ENCODE data around the gene EPB41L3. TPM values are rescaled to one million over a fixed set of nuclear protein-coding genes. Genes with fewer than 3 reads are reported as not detected.

The EPB41L3 gene
- total RNA-seq, 3 donors from 2014 or later: 35.4 to 178 (median 90.5) TPM

GRCh38 chr18:5518899-5519371 is 24.9 kb downstream of the EPB41L3 start:
- intact Hi-C loops (cut with DNase I; ENCODE audit: low total_unique reads): no loop called here
- Histone ChIP-seq H3K36me3 (no peaks in the 10 kb centered on the region), H3K4me1 (no peaks in the 10 kb centered on the region), H3K27me3 (no peaks in the 10 kb centered on the region), H3K4me3 (peak overlapping the region in 2 of 3 donors; percentile 3), H3K27ac (peak overlapping the region in 1 of 2 donors; percentile 70), H3K9me3 (no peaks in the 10 kb centered on the region)
- no peak for TF ChIP-seq CTCF (IDR thresholded peaks at IDR 0.05)
- no peak for TF ChIP-seq POLR2A (IDR thresholded peaks at IDR 0.05)
- TF ChIP-seq POLR2AphosphoS5 (IDR thresholded peaks at IDR 0.05): no peak
- no peak for DNase-seq (ENCODE audit: low spot score in 2 of 2)

- no peaks in the 10 kb centered on the region for H3K27me3 ChIP-seq
- DNase-seq (ENCODE audit: low spot score in 2 of 2): no peak
- no peaks in the 10 kb centered on the region for H3K36me3 ChIP-seq
- intact Hi-C loops (cut with DNase I; ENCODE audit: low total_unique reads): no loop called here
- no peaks in the 10 kb centered on the region for H3K4me1 ChIP-seq
- H3K4me3 ChIP-seq: peak overlapping the region in 1 of 3 donors; percentile 3
- no peak for TF ChIP-seq CTCF (IDR thresholded peaks at IDR 0.05)
- TF ChIP-seq POLR2AphosphoS5 (IDR thresholded peaks at IDR 0.05): no peak
- TF ChIP-seq POLR2A (IDR thresholded peaks at IDR 0.05): no peak
- peak overlapping the region in 1 of 2 donors; percentile 36 for H3K27ac ChIP-seq
- no peaks in the 10 kb centered on the region for H3K9me3 ChIP-seq
Measured at GRCh38 chr18:5518179-5518770, 25.5 kb downstream of the EPB41L3 start.

GRCh38 chr18:5516841-5517240 is 27.0 kb downstream of the EPB41L3 start:
- TF ChIP-seq POLR2A (IDR thresholded peaks at IDR 0.05) (no peak), POLR2AphosphoS5 (IDR thresholded peaks at IDR 0.05) (no peak), CTCF (IDR thresholded peaks at IDR 0.05) (no peak)
- no peaks in the 10 kb centered on the region for H3K9me3 ChIP-seq
- no peak for DNase-seq (ENCODE audit: low spot score in 2 of 2)
- no peaks in the 10 kb centered on the region for H3K4me1 ChIP-seq
- intact Hi-C loops (cut with DNase I; ENCODE audit: low total_unique reads): no loop called here
- H3K4me3 ChIP-seq: no peak overlapping the region
- no peaks in the 10 kb centered on the region for H3K27me3 ChIP-seq
- H3K27ac ChIP-seq: no peak overlapping the region
- no peaks in the 10 kb centered on the region for H3K36me3 ChIP-seq

GRCh38 chr18:5515011-5515784 is 28.6 kb downstream of the EPB41L3 start:
- Histone ChIP-seq H3K4me1 (no peaks in the 10 kb centered on the region), H3K27ac (no peak overlapping the region)

More at GRCh38 chr18:5515011-5515784, 28.6 kb downstream of the EPB41L3 start:
- intact Hi-C loops (cut with DNase I; ENCODE audit: low total_unique reads): no loop called here
- Histone ChIP-seq H3K36me3 (no peaks in the 10 kb centered on the region), H3K4me3 (no peak overlapping the region), H3K9me3 (no peaks in the 10 kb centered on the region), H3K27me3 (no peaks in the 10 kb centered on the region)
- no peak for DNase-seq (ENCODE audit: low spot score in 2 of 2)
- TF ChIP-seq POLR2A (IDR thresholded peaks at IDR 0.05) (no peak), CTCF (IDR thresholded peaks at IDR 0.05) (no peak), POLR2AphosphoS5 (IDR thresholded peaks at IDR 0.05) (no peak)
